Measurements from ENCODE around the gene MKRN1.

DNA sequence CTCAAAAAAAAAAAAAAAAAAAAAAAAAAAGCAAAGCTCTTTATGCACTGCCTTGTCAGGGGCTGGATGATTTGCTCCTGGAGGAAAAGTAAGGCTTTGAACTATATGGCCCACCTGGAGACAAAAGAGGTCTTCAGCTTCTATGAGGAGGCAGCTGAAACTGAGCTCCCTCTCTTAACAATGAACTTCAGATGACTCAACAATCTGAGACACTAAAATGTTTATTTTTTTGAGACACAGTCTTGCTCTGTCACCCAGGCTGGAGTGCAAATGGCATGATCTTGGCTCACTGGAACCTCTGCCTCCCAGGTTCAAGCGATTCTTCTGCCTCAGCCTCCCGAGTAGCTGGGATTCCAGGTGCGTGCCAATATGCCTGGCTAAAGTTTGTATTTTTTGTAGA is 38.7 kb downstream of the MKRN1 start:
- TF ChIP-seq POLR2A (IDR thresholded peaks at IDR 0.05; ENCODE audit: low read length) (no peak), GATA1 (IDR thresholded peaks at IDR 0.05; ENCODE audit: low read depth, low read length) (no peak)

Data from erythroblast (primary cell).